ENCODE results near the gene NRK. TPM values are rescaled to one million over a fixed set of nuclear protein-coding genes. Genes with fewer than 3 reads are reported as not detected.

NRK gene
- total and polyA plus RNA-seq, 2 of the 4 experiments (the other 2 are of a cell fraction) = 0.92 to 2.7 TPM

DNA sequence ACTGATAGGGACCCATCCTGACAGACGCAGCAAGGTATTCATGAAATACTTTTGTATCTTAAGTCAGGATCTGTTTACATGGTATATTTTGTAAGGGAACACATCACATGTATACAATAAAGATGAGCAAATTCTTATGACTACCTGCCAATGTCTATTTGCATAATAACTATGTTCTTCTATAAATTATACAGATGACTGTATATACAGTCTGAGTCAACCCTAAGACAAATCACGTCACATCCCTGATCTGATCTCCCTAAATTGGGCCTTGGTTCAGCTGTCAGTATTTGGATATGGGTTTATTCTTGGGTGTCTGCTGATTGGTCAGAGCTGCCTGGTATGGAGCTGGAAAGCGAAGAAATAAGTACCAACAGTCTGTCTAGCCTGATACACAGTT lies 122.9 kb downstream of the NRK start:
- no peak overlapping the region for H4K91ac ChIP-seq (ENCODE audit: insufficient read depth, low read depth, low read length)
- DNase-seq = no peak
- no peak overlapping the region for H2AK5ac ChIP-seq (ENCODE audit: low read depth, low read length)
- H2BK5ac ChIP-seq (ENCODE audit: low read depth, low read length, poor library complexity, severe bottlenecking) = no peak overlapping the region
- intact Hi-C loops (cut with micrococcal nuclease) = no loop called here
- WGBS, 2 experiments (ENCODE audit: extremely low coverage in 2 of 2, insufficient read length in 1 of 2) = no CpG with 5 or more reads among the region's 3 CpGs
- no peaks in the 10 kb centered on the region for H3K9me1 ChIP-seq (ENCODE audit: insufficient read depth, low read length)
- no peak overlapping the region for H3K9ac ChIP-seq (ENCODE audit: low read depth, low read length)
- no peak overlapping the region for H2AK9ac ChIP-seq (replicated peaks; ENCODE audit: low read depth, low read length, poor library complexity)
- in situ Hi-C loops (cut with MboI; ENCODE audit: low sequenced_read_pairs) = no loop called here
- no peaks in the 10 kb centered on the region for H3K36me3 ChIP-seq (ENCODE audit: control insufficient read depth, insufficient read depth, low read length)
- H3K27ac ChIP-seq (ENCODE audit: insufficient read depth, low read length) = no peak overlapping the region
- no peak for TF ChIP-seq RFX5 (IDR thresholded peaks at IDR 0.05; ENCODE audit: low read depth, low read length)
- no peak for TF ChIP-seq CHD1 (IDR thresholded peaks at IDR 0.05; ENCODE audit: low read depth, low read length)
- TF ChIP-seq, protein P1, sequence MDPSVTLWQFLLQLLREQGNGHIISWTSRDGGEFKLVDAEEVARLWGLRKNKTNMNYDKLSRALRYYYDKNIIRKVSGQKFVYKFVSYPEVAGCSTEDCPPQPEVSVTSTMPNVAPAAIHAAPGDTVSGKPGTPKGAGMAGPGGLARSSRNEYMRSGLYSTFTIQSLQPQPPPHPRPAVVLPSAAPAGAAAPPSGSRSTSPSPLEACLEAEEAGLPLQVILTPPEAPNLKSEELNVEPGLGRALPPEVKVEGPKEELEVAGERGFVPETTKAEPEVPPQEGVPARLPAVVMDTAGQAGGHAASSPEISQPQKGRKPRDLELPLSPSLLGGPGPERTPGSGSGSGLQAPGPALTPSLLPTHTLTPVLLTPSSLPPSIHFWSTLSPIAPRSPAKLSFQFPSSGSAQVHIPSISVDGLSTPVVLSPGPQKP (IDR thresholded peaks at IDR 0.05; ENCODE audit: borderline replicate concordance, low read depth, low read length) = no peak
- no peak for TF ChIP-seq CEBPB (IDR thresholded peaks at IDR 0.05; ENCODE audit: low read depth, low read length)
- no peak for TF ChIP-seq RAD21 (IDR thresholded peaks at IDR 0.05; ENCODE audit: low read length)
- TF ChIP-seq MAFK (IDR thresholded peaks at IDR 0.05; ENCODE audit: low read depth, low read length) = no peak
- TF ChIP-seq MXI1 (IDR thresholded peaks at IDR 0.05; ENCODE audit: borderline replicate concordance, low read depth, low read length) = no peak
- no peaks in the 10 kb centered on the region for H3K4me1 ChIP-seq (ENCODE audit: control insufficient read depth, insufficient read depth, low read length)
- H4K5ac ChIP-seq (ENCODE audit: low read depth, low read length) = no peak overlapping the region
- no peak overlapping the region for H2BK20ac ChIP-seq (ENCODE audit: low read depth, low read length)
- H3K9me3 ChIP-seq (ENCODE audit: control insufficient read depth, insufficient read depth, low read length) = no peaks in the 10 kb centered on the region
- ChIA-PET CTCF (no interaction called here), POLR2A (ENCODE audit: unreplicated experiment) (no interaction called here)
- H4K20me1 ChIP-seq (ENCODE audit: insufficient read depth, low read length) = no peaks in the 10 kb centered on the region
- H3K56ac ChIP-seq (ENCODE audit: extremely low read depth, insufficient read depth, low read length) = no peak overlapping the region
- no peak overlapping the region for H3K14ac ChIP-seq (replicated peaks; ENCODE audit: low read depth, low read length)
- dilution Hi-C loops (cut with HindIII; ENCODE audit: low sequenced_read_pairs, unreplicated experiment) = no loop called here
- H3K79me1 ChIP-seq (ENCODE audit: low read depth in 1 of 2, low read length in 2 of 2) = no peaks in the 10 kb centered on the region
- H3K23ac ChIP-seq (ENCODE audit: low read depth, low read length) = no peak overlapping the region
- H3K4me2 ChIP-seq (ENCODE audit: low read depth, low read length) = no peak overlapping the region
- H2BK120ac ChIP-seq (ENCODE audit: low read depth, low read length) = no peak overlapping the region
- H3K18ac ChIP-seq (ENCODE audit: low read depth, low read length) = no peak overlapping the region
- no peak overlapping the region for H2BK15ac ChIP-seq (ENCODE audit: low read depth, low read length)
- BruUV-seq (replicated peaks) = no TSS peak
- H3K27me3 ChIP-seq (ENCODE audit: control insufficient read depth, insufficient read depth, low read length) = no peaks in the 10 kb centered on the region
- H4K8ac ChIP-seq (ENCODE audit: low read depth in 2 of 2, low read length in 2 of 2) = no peak overlapping the region
- H2AFZ ChIP-seq (replicated peaks; ENCODE audit: low read length, poor library complexity) = no peak overlapping the region
- H3K4me3 ChIP-seq (ENCODE audit: insufficient read depth, low read depth, low read length) = no peak overlapping the region
- H3K4ac ChIP-seq (ENCODE audit: low read depth, low read length) = no peak overlapping the region
- ATAC-seq (ENCODE audit: low read depth) = no peak
